Endothelial cell (in vitro differentiated cells): ENCODE results near the gene CCL20. TPM values are rescaled to one million over a fixed set of nuclear protein-coding genes. Genes with fewer than 3 reads are reported as not detected.

Source experiments
- DNase-seq: peaks from one replicate; pipeline ENCODE4 v3.0.0; 2021; ENCODE audit warnings: low spot score
- H3K27ac Mint-ChIP-seq: one replicate; pipeline ENCODE4 v1.8.0; 2021; ENCODE audit warnings: mixed read lengths, inconsistent platforms; ENCODE audit not compliant: unreplicated experiment
- H3K27me3 Mint-ChIP-seq: one replicate; pipeline ENCODE4 v1.8.0; 2021; ENCODE audit warnings: mild to moderate bottlenecking, moderate library complexity, mixed read lengths, inconsistent platforms; ENCODE audit not compliant: unreplicated experiment
- H3K36me3 Mint-ChIP-seq: one replicate; pipeline ENCODE4 v1.8.0; 2021; ENCODE audit warnings: mild to moderate bottlenecking, low read depth, mixed read lengths, inconsistent platforms; ENCODE audit not compliant: unreplicated experiment
- H3K4me1 Mint-ChIP-seq: one replicate; pipeline ENCODE4 v1.8.0; 2021; ENCODE audit warnings: mild to moderate bottlenecking, mixed read lengths, inconsistent platforms; ENCODE audit not compliant: unreplicated experiment
- H3K4me3 Mint-ChIP-seq: one replicate; pipeline ENCODE4 v1.8.0; 2021; ENCODE audit warnings: mild to moderate bottlenecking, mixed read lengths, inconsistent platforms; ENCODE audit not compliant: unreplicated experiment
- H3K9me3 Mint-ChIP-seq: one replicate; pipeline ENCODE4 v1.8.0; 2021; ENCODE audit warnings: mixed read lengths, inconsistent platforms; ENCODE audit not compliant: unreplicated experiment
- CTCF ChIP-seq: fragments of 200-600 bp; sonication (generic); IDR thresholded peaks from one replicate; pipeline ENCODE4 v1.5.0; 2021; ENCODE audit warnings: antibody characterized with exemption; ENCODE audit not compliant: unreplicated experiment
- total RNA-seq: library from RNA; stranded (reverse); fragmentation: NEBNext Ultra II Directional; extraction: Animal tissue kit (Norgen Biotek cat#: 25700); gene quantifications from one replicate; pipeline ENCODE4 v1.2.1, GENCODE V29; 2021; ENCODE audit not compliant: unreplicated experiment

CCL20 gene
- total RNA-seq, 1 donor from 2014 or later, result not detected

GRCh38 chr2:227772197-227772661 lies 41.4 kb upstream of the CCL20 start:
- Mint-ChIP-seq H3K27ac (no peak overlapping the region), H3K4me1 (no peaks in the 10 kb centered on the region), H3K9me3 (no peaks in the 10 kb centered on the region), H3K4me3 (no peak overlapping the region), H3K36me3 (no peaks in the 10 kb centered on the region), H3K27me3 (peaks cover 1% of the 10 kb centered on the region)
- DNase-seq, result no peak
- TF ChIP-seq CTCF, result no peak

DNA sequence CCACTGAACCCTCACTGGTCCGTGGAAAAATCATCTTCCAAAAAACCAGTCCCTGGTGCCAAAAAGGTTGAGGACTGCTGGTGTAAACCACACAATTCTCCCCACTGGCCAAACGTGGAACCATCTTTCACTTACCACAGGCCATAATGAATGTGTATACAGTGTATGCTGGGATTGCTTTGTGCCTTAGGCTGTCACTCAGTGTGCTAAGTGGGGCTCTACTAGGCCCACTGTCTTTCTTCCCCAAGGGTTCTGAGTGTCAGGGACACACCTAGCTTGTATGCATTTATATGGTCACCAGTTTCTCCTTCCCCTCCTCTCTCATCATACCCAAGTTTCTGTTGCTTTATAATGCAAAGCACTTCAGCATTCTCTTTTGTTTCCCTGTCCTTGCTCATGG lies 40.7 kb upstream of the CCL20 start:
- H3K36me3 Mint-ChIP-seq, result no peaks in the 10 kb centered on the region
- no peak overlapping the region for H3K27ac Mint-ChIP-seq
- H3K4me1 Mint-ChIP-seq, result no peaks in the 10 kb centered on the region
- no peak for DNase-seq
- H3K9me3 Mint-ChIP-seq, result no peaks in the 10 kb centered on the region
- no peak overlapping the region for H3K4me3 Mint-ChIP-seq
- H3K27me3 Mint-ChIP-seq, result peaks cover 1% of the 10 kb centered on the region
- no peak for TF ChIP-seq CTCF

GRCh38 chr2:227774011-227774624 lies 39.5 kb upstream of the CCL20 start:
- TF ChIP-seq CTCF, result peak; percentile 55
- no peak overlapping the region for H3K4me3 Mint-ChIP-seq
- no peaks in the 10 kb centered on the region for H3K36me3 Mint-ChIP-seq
- no peak for DNase-seq
- peaks cover 1% of the 10 kb centered on the region for H3K27me3 Mint-ChIP-seq
- no peaks in the 10 kb centered on the region for H3K4me1 Mint-ChIP-seq
- H3K9me3 Mint-ChIP-seq, result no peaks in the 10 kb centered on the region
- no peak overlapping the region for H3K27ac Mint-ChIP-seq

DNA sequence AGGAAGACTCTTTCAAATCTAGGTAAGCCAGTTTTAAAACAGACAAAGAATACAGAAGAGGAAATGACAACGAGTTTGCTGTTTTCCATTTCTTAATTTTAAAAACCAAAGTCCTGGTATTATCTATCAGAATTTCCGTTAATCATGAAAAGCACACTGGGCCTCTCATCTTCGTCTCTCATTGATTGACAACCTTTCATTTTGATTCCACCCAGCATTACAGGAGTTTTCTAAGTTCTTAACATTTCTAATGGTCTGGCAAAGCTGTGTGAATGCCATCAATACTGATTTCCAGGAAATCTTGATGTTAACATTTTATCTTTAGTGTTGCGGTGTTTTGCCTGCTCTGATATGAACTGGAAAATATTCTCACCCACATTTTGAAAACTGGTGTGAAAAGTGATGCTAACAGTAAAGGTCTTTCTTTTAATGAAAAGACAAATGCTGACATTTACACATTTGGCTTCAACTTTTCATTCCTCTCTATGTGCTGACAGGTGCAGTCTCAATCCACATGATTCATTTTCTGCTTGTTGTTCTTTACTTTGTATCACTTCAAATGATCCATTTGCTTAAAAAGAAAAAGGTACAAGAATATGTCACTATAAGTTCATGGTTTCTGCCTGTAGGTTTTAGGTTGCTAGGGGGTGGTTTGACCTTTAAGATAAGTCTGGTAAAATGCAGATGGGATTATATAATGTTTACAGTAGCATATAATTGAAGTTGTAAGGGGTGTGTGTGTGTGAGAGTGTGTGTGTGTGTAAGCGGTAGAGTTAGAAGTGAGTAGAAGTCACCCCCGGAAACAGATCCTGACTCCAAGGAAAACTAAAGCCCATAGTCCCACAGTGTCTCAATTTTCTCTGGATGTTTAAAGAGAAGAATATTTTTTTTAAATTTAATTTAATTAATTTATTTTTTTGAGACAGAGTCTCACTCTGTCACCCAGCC lies 38.5 kb upstream of the CCL20 start:
- Mint-ChIP-seq H3K27me3 (peaks cover 1% of the 10 kb centered on the region), H3K4me3 (no peak overlapping the region), H3K9me3 (no peaks in the 10 kb centered on the region), H3K36me3 (no peaks in the 10 kb centered on the region), H3K27ac (no peak overlapping the region), H3K4me1 (no peaks in the 10 kb centered on the region)
- DNase-seq, result no peak
- TF ChIP-seq CTCF, result no peak
